HepG2 (cell line): ENCODE data around the gene CLEC11A. TPM values are rescaled to one million over a fixed set of nuclear protein-coding genes. Genes with fewer than 3 reads are reported as not detected.
A peak's percentile ranks its signal among the peaks of the same experiment; 100 is the strongest.
"Not testable (repeated sequence)": the region's sequence is repeated elsewhere in the genome, so short reads cannot be mapped to it uniquely, and the experiment has no call there.

Source experiments
- ATAC-seq: fragments of 200-7000 bp; cut with Tn5 transposase; 3 replicates; pipeline ENCODE4 v1.9.1; 2020; ENCODE audit warnings: mild to moderate bottlenecking, moderate library complexity
- BruUV-seq: library from RNA; stranded (reverse); fragments of 400-500 nt; replicated peaks from 2 replicates; lab custom pipeline; 2021; lab: Mats Ljungman, UMichigan
- CTCF ChIA-PET: fragments of 300-600 bp; formaldehyde crosslinking; extraction: SDS; loops from one replicate; lab custom pipeline; 2021; ENCODE audit warnings: low total read pairs, inconsistent platforms, low intra/inter-chr PET ratio; lab: Yijun Ruan, JAX
- POLR2A ChIA-PET: fragments of 350-600 bp; sonication (Branson Sonifier 250); formaldehyde crosslinking; loops from one replicate; lab custom pipeline; 2020; ENCODE audit warnings: antibody characterized with exemption, inconsistent platforms; lab: Yijun Ruan, JAX
- DNase-seq: peaks from one replicate; pipeline ENCODE4 v3.0.0-alpha.2; 2015; ENCODE audit warnings: low spot score
- FAIRE-seq: peaks from 3 replicates; lab custom pipeline; 2011; peaks lifted over from hg19 to GRCh38; lab: Jason Lieb, UNC
- H2AFZ ChIP-seq: one replicate; pipeline ENCODE4 v1.6.1; 2011; ENCODE audit warnings: low read length, inconsistent platforms
- H3K27ac ChIP-seq: fragments of 300-600 bp; 3 replicates; pipeline ENCODE4 v1.8.0; 2011; ENCODE audit warnings: mixed run types, mild to moderate bottlenecking, mixed read lengths, low read length, inconsistent platforms; ENCODE audit not compliant: insufficient read depth; ENCODE audit errors: extremely low read length
- H3K27me3 ChIP-seq, 2 experiments: fragments of 200-600 bp in 1 of 2; 2 replicates in 1 of 2; 3 replicates in 1 of 2; pipeline versions ENCODE4 v1.6.0 to v1.8.0; 2011; ENCODE audit warnings: low read length in 2 of 2, mild to moderate bottlenecking in 2 of 2, moderate library complexity in 2 of 2, inconsistent platforms in 1 of 2; ENCODE audit not compliant: insufficient read depth in 2 of 2, control insufficient read depth in 1 of 2
- H3K36me3 ChIP-seq, 2 experiments: fragments of 200-600 bp in 1 of 2; replicated peaks in 1 of 2; 2 replicates in 1 of 2; 3 replicates in 1 of 2; pipeline versions ENCODE4 v1.5.1 to v1.8.0; 2011; ENCODE audit warnings: low read length in 2 of 2, inconsistent platforms in 1 of 2; ENCODE audit not compliant: insufficient read depth in 2 of 2, control insufficient read depth in 1 of 2
- H3K4me1 ChIP-seq: 2 replicates; pipeline ENCODE4 v1.5.1; 2012; ENCODE audit warnings: low read length, inconsistent platforms; ENCODE audit not compliant: insufficient read depth
- H3K4me2 ChIP-seq: 2 replicates; pipeline ENCODE4 v1.6.0; 2011; ENCODE audit warnings: low read depth, low read length, inconsistent platforms
- H3K4me3 ChIP-seq, 3 experiments: fragments of 200-600 bp in 1 of 3; sonication (generic), shearing (Covaris generic) in 1 of 3; replicated peaks in 1 of 3; 2 replicates each; pipeline ENCODE4 v1.5.1; 2011 to 2016; ENCODE audit warnings: low read length in 3 of 3, inconsistent platforms in 2 of 3, low read depth in 2 of 3, mild to moderate bottlenecking in 2 of 3, control low read depth in 1 of 3, mixed read lengths in 1 of 3; ENCODE audit not compliant: insufficient read depth in 1 of 3
- H3K79me2 ChIP-seq: one replicate; pipeline ENCODE4 v1.6.1; 2011; ENCODE audit warnings: low read length, inconsistent platforms; ENCODE audit not compliant: insufficient read depth
- H3K9ac ChIP-seq: 2 replicates; pipeline ENCODE4 v1.6.0; 2011; ENCODE audit warnings: mild to moderate bottlenecking, low read depth, low read length, inconsistent platforms; ENCODE audit not compliant: insufficient read depth
- H3K9me3 ChIP-seq: 2 replicates; pipeline ENCODE4 v1.5.1; 2012; ENCODE audit warnings: mild to moderate bottlenecking, low read length
- H4K20me1 ChIP-seq: 2 replicates; pipeline ENCODE4 v1.6.0; 2011; ENCODE audit warnings: inconsistent platforms, mild to moderate bottlenecking, low read length, moderate library complexity; ENCODE audit not compliant: insufficient read depth
- ASH2L ChIP-seq: fragments of 300-600, 200-600 bp; sonication (generic); IDR thresholded peaks from 2 replicates; pipeline ENCODE4 v1.7.0; 2017; ENCODE audit warnings: low read depth, mild to moderate bottlenecking, moderate library complexity, mixed read lengths, low read length; ENCODE audit not compliant: insufficient read length
- HCFC1 ChIP-seq: fragments of 150-350 bp; IDR thresholded peaks from 2 replicates; pipeline ENCODE4 v1.6.1; 2014; ENCODE audit warnings: low read depth, low read length
- NFYB ChIP-seq: sonication (generic); formaldehyde crosslinking; IDR thresholded peaks from 2 replicates; pipeline ENCODE4 v1.4.0; 2020; ENCODE audit warnings: missing genetic modification reagents
- NFYC ChIP-seq: IDR thresholded peaks from 2 replicates; pipeline ENCODE4 v1.6.1; 2016; ENCODE audit warnings: missing genetic modification reagents, missing compliant biosample characterization
- RBAK ChIP-seq: sonication (generic); formaldehyde crosslinking; IDR thresholded peaks from 2 replicates; pipeline ENCODE4 v1.5.1; 2020; ENCODE audit warnings: mild to moderate bottlenecking, missing genetic modification reagents
- TCF7L2 ChIP-seq: IDR thresholded peaks from 2 replicates; pipeline ENCODE4 v1.6.1; 2011; ENCODE audit warnings: mild to moderate bottlenecking, low read depth, low read length, moderate library complexity
- THAP11 ChIP-seq: IDR thresholded peaks from 2 replicates; pipeline ENCODE4 v1.6.1; 2016; ENCODE audit warnings: missing biosample characterization, missing genetic modification reagents
- USF2 ChIP-seq, 2 experiments: sonication (generic) in 1 of 2; formaldehyde crosslinking in 1 of 2; IDR thresholded peaks; 2 replicates each; pipeline versions ENCODE4 v1.5.1 to v1.6.1; 2011 to 2020; ENCODE audit warnings: borderline replicate concordance in 1 of 2, low read depth in 1 of 2, low read length in 1 of 2, mild to moderate bottlenecking in 1 of 2, missing genetic modification reagents in 1 of 2, moderate library complexity in 1 of 2
- ZNF143 ChIP-seq: sonication (generic); formaldehyde crosslinking; IDR thresholded peaks from 2 replicates; pipeline ENCODE4 v1.4.0; 2020; ENCODE audit warnings: missing genetic modification reagents
- ZNF572 ChIP-seq: sonication (generic); formaldehyde crosslinking; IDR thresholded peaks from 2 replicates; pipeline ENCODE4 v1.5.1; 2020; ENCODE audit warnings: mild to moderate bottlenecking, missing genetic modification reagents
- WGBS: methylation state at CpG from one replicate; pipeline ENCODE4 v1.1.6; 2017; ENCODE audit warnings: low lambda C conversion rate; 5-methylcytosine and 5-hydroxymethylcytosine counted together
- in situ Hi-C: cut with HindIII; loops from 2 replicates; pipeline ENCODE4 v1.10.0; 2017; ENCODE audit warnings: low pct_unique_long_range_greater_than_20kb; ENCODE audit not compliant: extremely low pct_ligation_motif_present
- intact Hi-C: fragments of 100-400 bp; cut with micrococcal nuclease; formaldehyde crosslinking; loops from one replicate; pipeline ENCODE4 v1.10.0; 2022; ENCODE audit not compliant: unreplicated experiment
- polyA plus RNA-seq, 8 experiments: library from polyadenylated mRNA; depleted of rRNA in 3 of 8; stranded (reverse) in 7 of 8; unstranded in 1 of 8; fragments of >200 nt; fragmentation: Illumina TruSeq in 4 of 8; extraction: Trizol in 4 of 8; gene quantifications; 2 replicates each; pipeline versions ENCODE4 v1.2.1 to v1.2.3, GENCODE V29; 2011 to 2016; ENCODE audit warnings: low read depth in 4 of 8, missing spikeins in 1 of 8, mixed read lengths in 1 of 8; ENCODE audit not compliant: insufficient read depth in 1 of 8
- total RNA-seq, 5 experiments: library from RNA; depleted of rRNA; stranded (reverse); fragments of >200 nt; fragmentation: Illumina TruSeq; extraction: Trizol; gene quantifications; 2 replicates each; pipeline ENCODE4 v1.2.3, GENCODE V29; 2016; ENCODE audit warnings: low read depth in 1 of 5

CLEC11A gene
- total and polyA plus RNA-seq, 2 of the 13 experiments (the other 11 are each of a cell fraction or from before 2014, with no cell fraction given): not detected

GRCh38 chr19:50772476-50772875, 49.3 kb downstream of the CLEC11A start:
- in situ Hi-C loops (no loop called here), intact Hi-C loops (no loop called here)
- no peaks in the 10 kb centered on the region for H3K79me2 ChIP-seq
- no peak for DNase-seq
- H3K27ac ChIP-seq: no peak overlapping the region
- H4K20me1 ChIP-seq: no peaks in the 10 kb centered on the region
- TF ChIP-seq ASH2L: no peak
- no peak for TF ChIP-seq TCF7L2
- TF ChIP-seq NFYB (CRISPR knock-in tag): peak; percentile 84
- TF ChIP-seq RBAK (CRISPR knock-in tag): peak; percentile 59; the same call in 1 of the 2 replicates
- peak; percentile 78 for TF ChIP-seq NFYC
- TF ChIP-seq ZNF572 (CRISPR knock-in tag): no peak
- TF ChIP-seq THAP11 (CRISPR knock-in tag): peak; percentile 95
- no peak for TF ChIP-seq USF2 (IDR thresholded peaks at IDR 0.05; ENCODE audit: low read depth, low read length)
- peak; percentile 59; the same call in 1 of the 2 replicates for TF ChIP-seq USF2 (CRISPR knock-in tag; IDR thresholded peaks at IDR 0.05; ENCODE audit: borderline replicate concordance)
- peak; percentile 83 for TF ChIP-seq ZNF143 (CRISPR knock-in tag)
- 0 out of 2 replicates have a peak, but pooled peaks have one; percentile 16 for TF ChIP-seq HCFC1
- TF ChIP-seq, all 625 proteins: peak for 7
- Histone ChIP-seq H2AFZ (no peak overlapping the region), H3K4me3 (no peak overlapping the region), H3K36me3 (no peaks in the 10 kb centered on the region), H3K4me1 (no peaks in the 10 kb centered on the region), H3K9ac (no peak overlapping the region), H3K9me3 (no peaks in the 10 kb centered on the region), H3K4me2 (no peak overlapping the region), H3K27me3 (peaks cover 0 to 1% of the 10 kb centered on the region in 2 experiments; a peak in 2 of 5 replicates)
- ATAC-seq: no peak
- BruUV-seq: no TSS peak
- ChIA-PET POLR2A (no interaction called here), CTCF (no interaction called here)
- no peak for FAIRE-seq
- WGBS: 0% methylated on average over 2 of the region's 2 CpGs

DNA sequence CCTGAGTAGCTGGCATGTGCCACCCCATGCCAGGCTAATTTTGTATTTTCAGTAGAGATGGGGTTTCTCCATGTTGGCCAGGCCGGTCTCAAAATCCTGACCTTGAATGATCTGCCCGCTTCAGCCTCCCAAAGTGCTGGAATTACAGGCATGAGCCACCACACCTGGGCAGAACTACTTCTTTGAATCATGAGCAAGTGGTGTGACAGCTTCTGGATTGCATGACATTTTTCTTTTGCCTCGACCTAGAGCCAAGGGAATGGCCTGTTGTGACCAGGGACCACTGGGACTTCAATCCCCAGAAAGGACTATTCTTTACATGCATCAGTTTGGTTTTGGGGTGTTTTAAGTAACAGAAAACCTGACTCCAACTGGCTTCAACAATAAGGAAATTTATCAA, 49.7 kb downstream of the CLEC11A start:
- BruUV-seq, H3K4me3 ChIP-seq, H3K79me2 ChIP-seq, H3K9ac ChIP-seq, H3K27me3 ChIP-seq, ATAC-seq, CTCF ChIA-PET, H3K9me3 ChIP-seq, H4K20me1 ChIP-seq, POLR2A ChIA-PET, intact Hi-C loops, H3K4me1 ChIP-seq, H3K36me3 ChIP-seq, FAIRE-seq, DNase-seq, H3K4me2 ChIP-seq, in situ Hi-C loops, H2AFZ ChIP-seq, H3K27ac ChIP-seq: not testable (repeated sequence)
- WGBS: 7% methylated on average over 3 of the region's 3 CpGs

DNA sequence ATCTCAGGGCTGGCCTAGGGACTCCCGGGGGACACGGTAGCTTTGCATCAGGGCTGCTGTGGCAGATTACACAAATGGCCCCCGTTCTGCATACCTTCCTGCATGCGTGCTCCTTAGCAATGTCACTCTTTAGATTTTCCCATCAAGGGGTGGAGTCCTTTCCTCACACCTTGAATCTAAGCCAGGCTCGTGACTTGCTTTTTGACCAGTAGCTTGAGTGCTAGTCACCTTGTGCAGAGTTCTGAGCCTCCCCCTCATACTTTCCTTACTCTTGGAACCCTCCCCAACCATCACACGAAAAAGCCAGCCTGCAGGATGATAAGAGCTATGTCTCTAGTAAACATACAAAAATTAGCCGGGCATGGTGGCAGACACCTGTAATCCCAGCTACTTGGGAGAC, 50.3 kb downstream of the CLEC11A start:
- H3K27me3 ChIP-seq: peaks cover 0 to 11% of the 10 kb centered on the region in 2 experiments; a peak in 2 of 5 replicates
- intact Hi-C loops, H3K4me2 ChIP-seq, H3K9me3 ChIP-seq, H3K4me1 ChIP-seq, in situ Hi-C loops, CTCF ChIA-PET, DNase-seq, ATAC-seq, H3K27ac ChIP-seq, H3K4me3 ChIP-seq, H3K79me2 ChIP-seq, BruUV-seq, H4K20me1 ChIP-seq, H3K9ac ChIP-seq, H3K36me3 ChIP-seq, FAIRE-seq, POLR2A ChIA-PET, H2AFZ ChIP-seq: not testable (repeated sequence)
- WGBS: 3% methylated on average over 6 of the region's 7 CpGs
